ENCODE data around the gene RIMKLB.

Gene RIMKLB

GRCh38 chr12:8697476-8698131, at the start of gene RIMKLB:
TSS of gene RIMKLB (plus strand) at chr12:8697991. CDS start at chr12:8713867, 15,876 bp downstream.
- DNase-seq (ENCODE audit: low spot score): peak; percentile 74

DNA sequence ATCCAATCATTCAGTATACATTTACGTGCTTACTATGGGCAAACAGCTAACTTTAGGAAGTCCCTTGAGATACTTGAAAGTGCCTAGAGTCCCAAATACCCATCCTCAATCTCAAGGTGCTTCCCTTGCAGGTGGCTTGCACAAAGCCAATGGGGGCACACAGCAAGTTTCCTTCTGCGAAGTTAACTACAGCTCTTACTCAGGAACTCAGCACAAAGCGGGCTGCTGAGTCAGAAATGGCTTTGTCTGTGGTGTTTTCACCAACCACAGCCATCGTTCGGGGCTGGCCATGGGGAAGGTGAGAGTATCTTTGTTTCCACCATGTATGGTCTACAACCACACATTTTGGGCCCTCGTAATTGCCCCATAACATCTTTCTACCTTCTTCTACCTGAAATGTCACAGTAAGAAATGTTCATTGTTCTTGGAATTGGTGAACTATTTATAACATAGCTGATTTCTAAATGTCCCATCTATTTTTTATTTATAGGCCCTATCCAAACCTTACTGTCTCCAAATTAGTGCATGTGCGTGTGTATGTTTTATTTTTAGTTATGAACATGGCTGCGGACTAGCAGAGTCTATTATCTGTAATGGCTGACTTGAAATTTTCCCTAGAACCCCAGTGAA, 49.1 kb upstream of the RIMKLB start:
- DNase-seq (ENCODE audit: low spot score): peak; percentile 48

DNA sequence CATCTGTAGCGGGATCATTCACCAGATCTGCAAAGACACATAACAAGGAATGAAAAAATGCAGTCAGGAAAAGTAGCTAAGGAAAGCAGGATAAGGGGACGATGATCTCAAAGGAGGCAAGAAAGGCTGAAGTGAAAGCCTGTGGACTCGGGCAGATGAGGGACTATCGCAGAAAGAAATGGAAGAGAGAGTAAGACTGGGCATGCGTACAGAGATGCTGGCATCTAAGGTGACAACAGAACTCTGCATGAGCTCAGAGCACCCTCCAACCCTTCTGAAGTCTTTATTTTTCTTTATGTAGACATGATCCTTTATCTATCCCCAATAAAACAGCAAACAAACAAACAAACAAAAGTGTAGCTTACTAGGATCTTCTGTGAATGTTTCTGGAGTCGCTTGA, 42.4 kb upstream of the RIMKLB start:
- DNase-seq (ENCODE audit: low spot score): no peak

DNA sequence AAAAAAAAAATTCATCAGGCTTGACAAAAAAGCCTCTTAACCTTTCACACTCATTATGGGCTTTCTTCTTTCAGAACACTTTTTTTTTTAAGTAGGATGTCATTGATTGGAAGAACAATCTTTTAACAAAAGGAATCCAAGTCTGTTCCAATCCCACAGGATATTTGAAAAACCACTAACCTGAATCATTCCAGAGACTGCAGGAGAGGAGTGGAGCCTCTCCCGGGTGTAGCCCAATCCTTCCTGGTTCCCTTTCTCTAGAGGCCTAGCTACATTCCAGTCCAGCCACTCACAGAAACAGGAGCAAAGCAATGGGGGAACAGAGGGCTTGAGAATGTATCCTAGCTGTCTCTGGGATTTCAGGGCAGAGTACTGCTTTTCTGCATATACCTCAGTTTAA, 39.4 kb upstream of the RIMKLB start:
- DNase-seq (ENCODE audit: low spot score): no peak

DNA sequence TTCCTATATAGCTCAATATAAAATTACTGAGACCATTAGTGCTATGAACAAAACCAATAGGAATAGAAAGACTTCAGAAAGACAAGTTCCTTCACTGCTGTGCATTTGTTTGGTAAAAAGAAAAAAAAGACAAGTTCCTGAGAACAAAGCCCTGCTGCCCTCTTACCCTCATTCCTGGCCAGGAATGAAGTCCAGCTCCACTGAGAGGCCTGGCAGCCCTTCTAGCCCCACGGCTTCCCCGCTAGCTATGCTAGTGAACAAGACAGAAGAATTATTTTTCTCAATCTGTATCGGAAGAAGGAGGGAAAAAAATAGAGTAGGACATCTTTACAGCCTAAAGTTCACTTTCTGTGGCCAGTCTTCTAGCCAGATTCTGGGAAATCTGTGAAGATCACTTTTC, 36.8 kb upstream of the RIMKLB start:
- DNase-seq (ENCODE audit: low spot score): no peak

GRCh38 chr12:8661751-8662150, 36.0 kb upstream of the RIMKLB start:
- no peak for DNase-seq (ENCODE audit: low spot score)

DNA sequence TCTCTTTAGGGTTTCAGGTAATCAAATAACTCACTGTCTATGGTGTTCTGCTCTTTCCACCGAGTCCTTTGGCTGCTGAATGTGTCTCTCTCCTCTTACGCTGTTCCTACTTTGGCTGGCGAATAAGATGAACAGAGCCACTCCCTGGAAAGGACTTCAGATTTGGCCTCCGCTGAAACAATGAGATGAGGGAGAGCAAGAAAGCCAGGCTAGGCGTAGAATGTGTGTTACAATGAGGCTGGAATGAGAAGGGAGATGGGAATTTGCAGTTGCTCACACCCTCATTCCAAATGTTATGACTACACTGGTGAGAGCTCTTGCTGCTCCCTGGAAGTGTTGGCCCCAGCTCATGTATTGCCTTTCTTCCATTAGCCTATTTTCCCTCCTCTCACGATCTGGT, 35.2 kb upstream of the RIMKLB start, which contains the start of gene MFAP5:
TSS of gene MFAP5 (minus strand) at position 234 of the 400 bp plus-strand sequence. CDS start 722 bp downstream, outside the sequence.
- DNase-seq (ENCODE audit: low spot score): no peak

DNA sequence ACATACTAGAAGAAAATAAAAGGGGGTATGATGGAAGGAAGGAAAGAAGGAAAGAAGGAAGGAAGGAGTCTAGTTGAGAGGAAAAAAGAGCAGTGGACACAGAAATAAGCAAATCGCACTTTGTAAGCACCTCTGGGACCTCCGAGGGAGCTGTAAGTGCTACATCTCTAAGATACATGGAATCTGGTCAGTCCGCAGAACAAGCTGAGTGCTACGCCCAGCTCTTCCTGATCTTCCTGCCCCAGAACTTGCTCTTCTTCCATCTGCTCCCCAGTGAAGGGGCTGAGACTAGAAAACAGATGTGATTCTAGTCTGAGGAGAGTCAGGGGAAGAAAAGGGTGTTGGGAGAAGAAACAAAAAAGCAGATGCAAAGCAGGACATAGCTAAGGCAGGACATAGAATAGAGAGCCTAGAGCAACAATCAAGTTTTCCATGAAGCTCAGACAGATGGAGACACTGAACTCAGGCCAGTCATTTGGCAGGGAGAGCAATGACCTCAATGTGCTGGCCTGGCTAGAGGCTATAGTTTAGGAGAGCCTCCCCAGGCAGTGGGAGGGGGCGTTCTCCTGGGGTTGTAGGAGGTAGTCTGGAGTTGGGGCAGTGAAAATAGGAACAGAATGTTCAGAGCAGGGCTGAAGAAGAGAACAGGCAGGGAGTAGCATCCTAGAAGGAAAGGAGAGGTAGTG, 33.4 kb upstream of the RIMKLB start:
- DNase-seq (ENCODE audit: low spot score): no peak

DNA sequence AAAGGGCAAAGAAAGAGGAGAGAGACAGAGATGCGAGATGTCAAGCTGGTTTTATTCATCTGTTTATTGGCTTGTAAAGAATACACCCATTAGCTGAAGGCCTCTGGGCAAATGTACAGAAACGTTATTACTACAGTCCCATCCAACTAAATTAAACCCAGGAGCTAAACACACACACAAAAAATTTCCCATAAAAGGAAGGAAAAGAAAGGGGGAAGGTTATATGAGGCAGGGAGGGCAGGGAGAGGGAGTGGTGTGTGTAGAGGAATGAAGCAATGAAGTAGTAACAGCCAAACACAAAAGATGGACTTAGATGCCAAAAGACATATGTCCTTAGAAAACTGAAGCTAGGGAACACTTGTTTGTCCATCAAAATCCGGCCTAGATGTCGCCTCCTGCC, 32.0 kb upstream of the RIMKLB start:
- DNase-seq (ENCODE audit: low spot score): no peak

DNA sequence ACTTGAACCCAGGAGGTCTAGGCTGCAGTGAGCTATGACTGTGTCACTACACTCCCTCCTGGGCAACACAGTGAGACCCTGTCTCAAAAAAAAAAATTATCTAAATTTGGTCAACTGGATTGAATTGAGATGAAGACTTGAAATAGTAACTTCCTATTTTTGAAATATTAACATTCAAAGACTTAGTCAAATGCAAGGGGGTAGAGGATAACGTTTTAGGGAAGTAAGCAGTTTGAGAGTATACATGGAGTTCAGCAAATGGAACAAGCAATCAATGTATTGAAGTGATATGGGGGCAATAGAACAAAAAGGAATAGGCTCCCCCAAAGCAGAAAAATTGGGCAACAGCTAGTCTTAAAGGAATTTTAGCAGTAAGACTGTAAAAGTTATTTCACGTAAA, 30.5 kb upstream of the RIMKLB start:
- DNase-seq (ENCODE audit: low spot score): no peak

DNA sequence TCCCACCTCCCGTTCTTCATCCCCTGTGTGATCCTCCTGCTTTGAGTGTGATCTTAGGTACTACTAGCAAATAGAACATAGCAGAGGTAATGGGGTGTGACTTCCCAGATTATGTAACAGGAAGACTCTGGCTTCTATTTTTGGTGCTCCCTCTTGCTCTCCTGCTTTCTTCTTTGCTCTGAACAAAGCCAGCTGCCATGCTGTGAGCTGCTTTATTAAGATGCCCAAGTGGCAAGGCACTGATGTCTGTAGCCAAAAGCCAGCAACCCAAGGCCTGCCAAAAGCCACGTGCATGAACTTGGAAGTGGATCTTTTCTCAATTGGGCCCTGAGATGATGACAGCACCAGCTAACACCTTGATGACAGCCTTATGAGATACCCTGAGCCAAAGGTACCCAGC, 29.4 kb upstream of the RIMKLB start:
- no peak for DNase-seq (ENCODE audit: low spot score)

DNA sequence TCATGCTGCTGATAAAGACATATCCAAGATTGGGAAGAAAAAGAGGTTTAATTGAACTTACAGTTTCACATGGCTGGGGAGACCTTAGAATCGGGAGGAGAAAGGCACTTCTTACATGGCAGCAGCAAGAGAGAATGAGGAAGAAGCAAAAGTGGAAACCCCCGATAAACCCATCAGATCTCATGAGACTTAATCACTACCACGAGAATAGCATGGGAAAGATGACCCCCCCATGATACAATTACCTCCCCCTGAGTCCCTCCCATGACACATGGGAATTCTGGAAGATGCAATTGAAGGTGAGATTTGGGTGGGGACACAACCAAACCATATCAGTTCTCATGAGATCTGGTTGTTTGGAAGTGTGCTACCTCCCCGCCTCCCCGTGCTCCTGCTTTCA, 25.4 kb upstream of the RIMKLB start:
- DNase-seq (ENCODE audit: low spot score): no peak

DNA sequence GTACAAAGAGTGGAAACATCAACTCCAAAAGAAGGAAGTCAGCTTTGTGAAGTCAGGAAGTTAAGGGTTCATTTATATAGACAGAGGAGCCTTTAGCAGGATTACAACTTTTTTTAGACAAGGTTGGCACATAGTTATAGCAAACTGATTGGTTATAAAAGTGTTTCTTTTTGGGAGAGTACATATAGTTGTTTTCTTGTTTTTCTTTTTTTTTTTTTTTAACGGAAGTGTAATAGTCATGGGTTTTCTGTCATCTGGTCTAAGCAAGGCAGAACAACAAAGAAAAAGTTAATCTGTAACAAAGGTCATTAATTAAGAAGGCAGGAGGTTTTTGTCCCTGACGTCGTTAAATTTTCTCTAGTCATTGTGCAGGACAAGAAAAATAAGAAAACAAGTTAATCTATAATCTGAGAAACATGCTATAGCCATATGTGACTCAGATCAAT, 22.2 kb upstream of the RIMKLB start:
- DNase-seq (ENCODE audit: low spot score): no peak

DNA sequence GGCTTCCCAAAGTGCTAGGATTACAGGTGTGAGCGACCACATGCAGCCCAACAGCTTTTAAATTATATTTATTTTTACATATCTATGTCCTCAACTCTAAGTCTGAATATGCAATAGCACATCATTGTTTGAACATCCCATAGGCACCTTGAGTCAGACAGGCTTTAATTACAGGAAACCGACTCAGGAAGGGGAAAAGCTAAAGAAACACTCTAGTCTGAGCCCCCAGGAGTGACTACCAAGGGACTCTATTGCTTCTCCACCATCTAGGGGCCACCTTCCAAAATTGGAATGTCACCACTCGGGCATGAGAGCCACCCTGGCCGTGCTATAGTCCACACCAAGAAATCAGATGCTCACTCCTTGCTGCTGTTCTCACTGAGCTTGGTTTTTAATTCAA, 21.1 kb upstream of the RIMKLB start:
- no peak for DNase-seq (ENCODE audit: low spot score)

- DNase-seq (ENCODE audit: low spot score): no peak
These were observed 20.4 kb upstream of the RIMKLB start for GRCh38 chr12:8677362-8677761.

GRCh38 chr12:8678661-8679111, 19.1 kb upstream of the RIMKLB start:
- DNase-seq (ENCODE audit: low spot score): no peak

GRCh38 chr12:8680533-8680932, 17.3 kb upstream of the RIMKLB start:
- DNase-seq (ENCODE audit: low spot score): no peak

DNA sequence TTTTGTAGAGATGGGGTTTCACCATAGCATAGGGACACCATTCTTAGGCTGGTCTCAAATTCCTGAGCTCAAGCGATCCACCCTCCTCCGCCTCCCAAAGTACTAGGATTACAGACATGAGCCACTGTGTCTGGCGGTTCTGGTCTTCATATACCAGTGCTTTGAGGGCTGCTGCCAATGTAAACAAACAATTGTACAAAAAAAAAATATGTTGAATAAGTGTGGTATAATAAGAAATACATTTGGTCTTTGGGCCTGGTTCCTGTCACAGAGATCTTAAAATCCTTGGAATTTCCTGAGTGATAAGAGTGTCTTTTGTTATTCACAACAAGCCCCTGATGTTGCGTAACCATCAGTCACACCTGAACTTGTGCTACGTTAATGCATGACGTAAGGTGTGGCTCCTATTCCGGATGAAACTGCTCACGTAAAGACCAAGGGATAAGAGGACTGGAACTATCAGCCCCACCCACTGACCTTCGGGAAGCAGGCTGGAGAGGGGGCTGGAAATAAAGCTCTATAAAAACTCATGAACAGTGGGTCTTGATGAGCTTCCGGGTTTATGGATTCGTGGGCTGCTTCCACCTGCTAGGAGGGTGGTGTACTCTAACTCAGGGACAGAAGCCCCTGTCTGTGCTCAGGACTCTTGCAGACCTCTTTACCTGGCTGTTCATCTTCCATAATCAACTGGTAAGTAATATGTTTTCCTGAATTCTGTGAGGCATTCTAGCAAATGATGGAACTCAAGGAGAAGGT, 16.5 kb upstream of the RIMKLB start:
- no peak for DNase-seq (ENCODE audit: low spot score)

DNA sequence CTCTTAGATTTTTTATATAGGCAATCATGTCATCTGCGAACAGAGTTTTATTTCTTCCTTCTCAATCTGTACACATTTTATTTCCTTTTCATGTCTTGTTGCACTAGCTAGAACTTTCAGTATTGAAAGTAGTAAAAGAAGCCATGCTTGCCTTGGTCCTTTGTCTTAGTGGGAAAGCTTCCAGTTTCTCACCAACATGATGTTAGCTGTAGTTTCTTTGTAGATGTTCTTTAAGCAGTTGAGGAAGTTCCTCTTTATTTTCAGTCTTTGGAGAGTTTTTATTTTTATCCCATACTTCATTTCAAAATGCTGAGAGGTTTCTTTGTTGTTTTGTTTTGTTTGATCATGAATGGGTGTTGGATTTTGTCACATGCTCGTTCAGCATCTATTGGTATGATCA, 12.7 kb upstream of the RIMKLB start:
- DNase-seq (ENCODE audit: low spot score): no peak

DNA sequence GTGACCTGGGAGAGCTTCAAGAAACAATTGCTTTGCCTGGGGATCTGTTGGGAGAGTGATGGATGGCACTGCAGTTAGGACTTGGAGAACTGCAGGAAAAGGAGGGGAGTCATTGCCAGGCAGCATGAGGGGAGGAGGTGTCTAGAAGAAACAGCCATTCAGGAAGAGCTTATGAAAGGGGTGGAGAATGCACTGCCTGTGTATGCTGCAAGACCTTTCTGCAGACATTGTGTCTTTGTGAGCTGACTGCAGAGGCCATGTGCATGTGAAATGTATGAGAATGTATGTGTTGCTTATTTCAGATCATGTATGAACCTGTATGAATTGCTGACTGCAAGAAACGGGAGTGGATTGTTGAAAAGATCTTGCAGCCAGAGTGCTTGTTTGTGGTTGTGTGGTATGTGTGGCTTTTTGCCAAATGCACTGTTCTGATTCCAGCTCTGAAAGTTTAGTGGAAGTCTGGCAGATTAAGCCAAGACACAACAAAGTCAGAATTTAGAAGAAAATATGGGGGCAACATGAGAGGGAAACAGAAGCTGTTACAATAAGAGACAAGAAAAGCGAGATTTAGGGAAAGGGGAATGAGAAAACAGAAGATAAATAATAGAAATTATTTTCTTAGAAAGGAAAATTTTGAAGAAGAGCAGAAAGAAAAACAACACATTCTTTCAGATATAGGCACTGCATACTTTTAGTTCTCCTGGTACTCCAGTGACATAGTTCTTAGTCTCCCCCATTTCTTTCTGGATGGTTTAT, 9.8 kb upstream of the RIMKLB start:
- DNase-seq (ENCODE audit: low spot score): no peak

DNA sequence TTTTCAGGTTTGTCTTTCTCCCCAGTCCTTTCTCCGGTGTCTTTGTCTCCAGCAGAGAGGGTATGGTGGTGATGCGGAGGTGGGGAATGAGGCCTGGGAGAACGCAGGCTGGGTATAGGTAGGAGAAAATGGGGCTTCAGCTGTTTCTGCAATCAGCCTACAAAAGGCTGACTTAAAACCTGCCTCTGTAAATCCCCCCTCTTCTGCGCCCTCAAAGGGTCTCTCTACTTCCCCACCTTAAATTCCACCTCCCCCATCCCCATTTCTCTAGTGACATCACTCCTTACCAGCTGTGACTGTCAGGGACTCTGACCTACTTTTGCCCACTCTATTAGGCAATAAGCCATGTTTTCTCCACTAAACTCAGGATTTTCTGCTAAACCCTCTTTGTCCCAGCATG, 8.1 kb upstream of the RIMKLB start:
- DNase-seq (ENCODE audit: low spot score): no peak

DNA sequence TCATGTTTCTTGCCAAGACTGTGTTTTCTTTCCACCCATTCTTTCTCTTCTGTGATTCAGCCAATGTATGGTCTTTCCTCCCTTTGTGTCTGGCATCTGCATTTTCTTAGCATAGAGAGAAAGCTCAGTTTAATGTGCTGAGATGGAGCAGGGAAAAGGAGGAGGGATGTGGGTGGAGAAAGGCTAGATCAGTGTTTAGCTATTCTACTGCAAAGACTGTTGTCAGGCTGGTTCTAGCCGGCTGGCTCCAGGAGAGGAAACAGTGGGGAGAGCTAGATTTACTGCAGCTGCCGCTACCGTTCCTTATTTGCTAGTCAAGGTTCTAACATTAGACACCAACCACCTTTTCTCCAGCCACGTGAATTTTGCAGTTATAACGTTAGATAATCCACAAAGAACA, 5.2 kb upstream of the RIMKLB start:
- DNase-seq (ENCODE audit: low spot score): no peak

Data from CD4-positive, alpha-beta T cell treated with Interleukin-15 for 4 hours (primary cell).